ENCODE measurements around the gene SLC25A23.

DNA sequence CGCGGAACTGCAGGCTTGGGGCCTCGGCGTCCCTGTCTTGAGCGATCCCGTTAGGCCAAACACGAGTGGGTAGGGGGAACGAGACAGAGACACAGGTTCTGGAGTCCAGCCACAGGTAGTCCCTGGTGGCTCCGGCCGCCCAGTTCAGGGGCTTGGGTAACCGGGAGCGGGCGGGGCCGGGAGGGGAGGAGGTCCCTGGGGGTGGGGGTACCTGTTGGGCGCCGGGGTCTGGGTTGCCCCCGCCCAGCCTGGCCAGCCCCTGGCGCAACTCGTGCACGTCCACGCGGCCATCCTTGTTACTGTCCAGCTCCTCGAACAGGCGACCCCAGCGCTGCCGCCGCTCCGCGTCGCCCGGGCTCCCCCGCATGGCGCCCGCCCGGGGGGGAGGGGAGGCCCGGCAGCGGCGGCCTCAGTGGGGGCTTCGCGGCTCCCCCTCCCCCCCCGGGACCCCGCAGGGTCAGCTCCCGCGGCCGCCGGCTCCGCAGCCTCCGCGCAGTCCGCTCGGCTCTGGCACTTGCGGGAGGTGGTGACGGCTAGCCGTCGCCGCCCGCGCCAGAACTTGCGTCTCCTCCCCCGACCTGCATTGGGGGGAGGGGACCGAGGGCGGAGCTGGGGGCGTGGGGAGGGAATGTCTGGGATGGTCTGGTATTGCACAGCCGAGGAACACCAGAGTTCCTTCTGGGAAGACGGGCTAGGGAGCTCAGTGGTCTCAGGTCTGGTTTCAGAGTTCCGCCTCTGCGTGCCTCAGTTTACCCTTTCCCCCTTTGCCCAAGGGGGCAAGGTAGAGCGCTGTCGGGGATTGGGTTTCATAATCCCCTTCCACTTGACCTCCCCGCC, at the start of gene SLC25A23:
- TF ChIP-seq POLR2A (IDR thresholded peaks at IDR 0.05; ENCODE audit: low read length), result no peak
- no peak for TF ChIP-seq GATA1 (IDR thresholded peaks at IDR 0.05; ENCODE audit: low read depth, low read length)
